Gastrocnemius medialis (tissue), 4 donors: ENCODE data around the gene GCHFR.

Experiments
- POLR2A ChIP-seq, 2 donors: fragments of 450-650 bp; IDR thresholded peaks; one replicate each; pipeline ENCODE4 v1.6.1; 2017; ENCODE audit warnings: antibody characterized with exemption in 2 of 2, mild to moderate bottlenecking in 2 of 2, moderate library complexity in 2 of 2
- TF ChIP-seq, protein P1 (sequence below), 5 experiments: fragments of 450-650 bp in 3 of 5; fragments of 200-600 bp in 2 of 5; sonication (generic) in 2 of 5; IDR thresholded peaks in 4 of 5; conservative IDR thresholded peaks in 1 of 5; 1 replicate in 4 of 5; 2 replicates in 1 of 5; pipeline ENCODE4 v1.5.1; 2016 to 2019; ENCODE audit warnings: antibody characterized with exemption in 5 of 5, mild to moderate bottlenecking in 3 of 5, moderate library complexity in 3 of 5

DNA sequence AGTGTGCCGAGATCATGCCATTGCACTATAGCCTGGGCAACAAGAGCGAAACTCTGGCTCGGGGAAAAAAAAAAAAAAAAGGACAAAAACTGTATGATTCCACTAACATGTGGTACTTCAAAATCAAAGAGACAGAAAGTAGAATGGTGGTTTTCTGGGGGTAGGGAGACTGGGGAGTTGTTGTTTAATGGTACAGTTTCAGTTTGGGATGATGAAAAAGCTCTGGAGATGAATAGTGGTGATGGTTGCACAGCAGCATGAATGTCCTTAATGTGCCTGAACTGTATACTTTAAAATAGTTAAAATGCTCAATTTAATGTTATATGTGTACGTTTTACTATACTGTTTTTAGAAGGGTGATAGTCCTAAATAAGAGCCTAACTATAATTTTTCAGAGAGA lies 41.5 kb upstream of the GCHFR start:
- TF ChIP-seq, protein P1, sequence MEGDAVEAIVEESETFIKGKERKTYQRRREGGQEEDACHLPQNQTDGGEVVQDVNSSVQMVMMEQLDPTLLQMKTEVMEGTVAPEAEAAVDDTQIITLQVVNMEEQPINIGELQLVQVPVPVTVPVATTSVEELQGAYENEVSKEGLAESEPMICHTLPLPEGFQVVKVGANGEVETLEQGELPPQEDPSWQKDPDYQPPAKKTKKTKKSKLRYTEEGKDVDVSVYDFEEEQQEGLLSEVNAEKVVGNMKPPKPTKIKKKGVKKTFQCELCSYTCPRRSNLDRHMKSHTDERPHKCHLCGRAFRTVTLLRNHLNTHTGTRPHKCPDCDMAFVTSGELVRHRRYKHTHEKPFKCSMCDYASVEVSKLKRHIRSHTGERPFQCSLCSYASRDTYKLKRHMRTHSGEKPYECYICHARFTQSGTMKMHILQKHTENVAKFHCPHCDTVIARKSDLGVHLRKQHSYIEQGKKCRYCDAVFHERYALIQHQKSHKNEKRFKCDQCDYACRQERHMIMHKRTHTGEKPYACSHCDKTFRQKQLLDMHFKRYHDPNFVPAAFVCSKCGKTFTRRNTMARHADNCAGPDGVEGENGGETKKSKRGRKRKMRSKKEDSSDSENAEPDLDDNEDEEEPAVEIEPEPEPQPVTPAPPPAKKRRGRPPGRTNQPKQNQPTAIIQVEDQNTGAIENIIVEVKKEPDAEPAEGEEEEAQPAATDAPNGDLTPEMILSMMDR (IDR thresholded peaks at IDR 0.05 in 4 of 5, conservative IDR thresholded peaks at IDR 0.05 in 1 of 5), result no peak
- no peak for TF ChIP-seq POLR2A (IDR thresholded peaks at IDR 0.05)
